BJ (cell line): ENCODE data around the gene NSFL1C. TPM values are rescaled to one million over a fixed set of nuclear protein-coding genes. Genes with fewer than 3 reads are reported as not detected.

Experiments used
- CTCF ChIA-PET: fragments of 350-600 bp; formaldehyde crosslinking; extraction: SDS; loops from one replicate; lab custom pipeline; 2021; ENCODE audit warnings: antibody characterized with exemption, inconsistent platforms; lab: Yijun Ruan, JAX
- POLR2A ChIA-PET: fragments of 300-600 bp; sonication (Branson Sonifier 250); formaldehyde crosslinking; extraction: SDS; loops from one replicate; lab custom pipeline; 2021; ENCODE audit warnings: antibody characterized with exemption; lab: Charles Lee
- DNase-seq: peaks from one replicate; pipeline ENCODE4 v3.0.0-alpha.2; 2011; ENCODE audit warnings: low read depth
- H3K27me3 ChIP-seq: 2 replicates; pipeline ENCODE4 v1.6.0; 2011; ENCODE audit warnings: low read length; ENCODE audit not compliant: control insufficient read depth, insufficient read depth
- H3K36me3 ChIP-seq: 2 replicates; pipeline ENCODE4 v1.5.1; 2011; ENCODE audit warnings: low read length; ENCODE audit not compliant: control insufficient read depth, insufficient read depth
- H3K4me3 ChIP-seq: 2 replicates; pipeline ENCODE4 v1.5.1; 2011; ENCODE audit warnings: low read depth, mild to moderate bottlenecking, control low read depth, low read length
- polyA plus RNA-seq: library from polyadenylated mRNA; depleted of rRNA; stranded (reverse); fragments of >200 nt; gene quantifications from 2 replicates; pipeline ENCODE4 v1.2.3, GENCODE V29; 2011
- TF ChIP-seq, protein P1 (sequence below): IDR thresholded peaks from 2 replicates; pipeline ENCODE4 v1.5.1; 2011; ENCODE audit warnings: low read depth, mild to moderate bottlenecking, control low read depth, inconsistent platforms, low read length, moderate library complexity; ENCODE audit not compliant: insufficient read depth

Gene NSFL1C
- polyA plus RNA-seq, 1 experiment = 27.7 TPM

DNA sequence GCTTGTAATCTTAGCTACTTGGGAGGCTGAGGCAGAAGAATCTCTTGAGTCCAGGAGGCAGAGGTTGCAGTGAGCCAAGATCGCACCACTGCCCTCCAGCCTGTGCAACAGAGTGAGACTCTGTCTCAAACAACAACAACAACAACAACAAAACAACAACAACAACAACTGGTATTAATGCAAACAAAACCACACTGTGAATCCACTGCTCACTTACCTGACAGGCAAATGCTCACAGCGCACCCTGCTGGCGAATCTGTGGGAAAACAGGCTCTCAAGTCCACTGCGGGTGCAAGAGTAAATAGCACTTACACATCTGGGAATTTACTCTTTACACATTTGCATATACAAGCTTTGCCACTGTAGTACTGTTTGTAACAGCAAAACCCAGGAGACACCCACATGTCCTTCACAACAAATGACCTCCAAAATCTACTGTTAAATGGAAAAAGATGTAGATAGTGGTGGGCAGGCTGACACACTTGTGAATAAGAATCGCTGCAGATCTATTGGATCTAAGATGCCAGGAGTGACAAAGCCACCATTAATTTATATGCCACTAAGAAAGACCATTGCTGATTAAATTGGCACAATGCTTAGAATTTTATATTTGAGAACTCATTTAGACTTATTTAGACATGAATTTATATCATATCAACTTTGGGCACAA, 29.3 kb downstream of the NSFL1C start:
- DNase-seq = no peak
- TF ChIP-seq, protein P1, sequence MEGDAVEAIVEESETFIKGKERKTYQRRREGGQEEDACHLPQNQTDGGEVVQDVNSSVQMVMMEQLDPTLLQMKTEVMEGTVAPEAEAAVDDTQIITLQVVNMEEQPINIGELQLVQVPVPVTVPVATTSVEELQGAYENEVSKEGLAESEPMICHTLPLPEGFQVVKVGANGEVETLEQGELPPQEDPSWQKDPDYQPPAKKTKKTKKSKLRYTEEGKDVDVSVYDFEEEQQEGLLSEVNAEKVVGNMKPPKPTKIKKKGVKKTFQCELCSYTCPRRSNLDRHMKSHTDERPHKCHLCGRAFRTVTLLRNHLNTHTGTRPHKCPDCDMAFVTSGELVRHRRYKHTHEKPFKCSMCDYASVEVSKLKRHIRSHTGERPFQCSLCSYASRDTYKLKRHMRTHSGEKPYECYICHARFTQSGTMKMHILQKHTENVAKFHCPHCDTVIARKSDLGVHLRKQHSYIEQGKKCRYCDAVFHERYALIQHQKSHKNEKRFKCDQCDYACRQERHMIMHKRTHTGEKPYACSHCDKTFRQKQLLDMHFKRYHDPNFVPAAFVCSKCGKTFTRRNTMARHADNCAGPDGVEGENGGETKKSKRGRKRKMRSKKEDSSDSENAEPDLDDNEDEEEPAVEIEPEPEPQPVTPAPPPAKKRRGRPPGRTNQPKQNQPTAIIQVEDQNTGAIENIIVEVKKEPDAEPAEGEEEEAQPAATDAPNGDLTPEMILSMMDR = peak; percentile 84
- ChIA-PET CTCF (interaction anchor here (0.6 to 5.1 kb wide), 35 partner anchors 10 to 335 kb away, joined by 3 to 66 read pairs (median 4); partner anchors contain the start of genes FKBP1A and SDCBP2), POLR2A (no interaction called here)
- Histone ChIP-seq H3K36me3 (peaks cover 5% of the 10 kb centered on the region; the same call in 1 of the 2 replicates), H3K27me3 (no peaks in the 10 kb centered on the region), H3K4me3 (no peak overlapping the region)

DNA sequence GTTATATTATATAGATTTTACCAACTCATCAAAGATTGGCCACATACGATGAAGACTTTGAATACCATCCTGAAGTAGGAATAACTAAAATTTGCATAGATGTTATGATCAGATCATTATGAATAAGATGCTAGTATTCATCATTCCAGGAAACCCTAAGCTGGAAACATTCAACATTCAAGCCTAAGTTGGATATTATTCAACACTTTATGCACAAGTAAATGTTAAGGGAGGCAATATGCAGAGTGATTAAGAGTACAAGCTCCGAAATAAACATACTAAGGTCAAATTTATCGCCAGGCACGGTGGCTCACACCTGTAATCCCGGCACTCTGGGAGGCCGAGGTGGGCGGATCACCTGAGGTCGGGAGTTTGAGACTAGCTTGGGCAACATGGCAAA, 30.4 kb downstream of the NSFL1C start:
- DNase-seq = no peak
- Histone ChIP-seq H3K36me3 (0 out of 2 replicates have a peak, but pooled peaks cover 1% of the 10 kb centered on the region), H3K4me3 (no peak overlapping the region), H3K27me3 (no peaks in the 10 kb centered on the region)
- ChIA-PET POLR2A (no interaction called here), CTCF (interaction anchor here (0.8 to 3.2 kb wide), 19 partner anchors 10 to 145 kb away, joined by 3 to 34 read pairs (median 7); no protein-coding TSS in a partner anchor)
- TF ChIP-seq, protein P1 = no peak

GRCh38 chr20:1435337-1435699, 31.3 kb downstream of the NSFL1C start:
- no peaks in the 10 kb centered on the region for H3K27me3 ChIP-seq
- ChIA-PET POLR2A (no interaction called here), CTCF (interaction anchor here (0.6 to 2.3 kb wide), 7 partner anchors 9 to 123 kb away, joined by 3 to 16 read pairs (median 6); no protein-coding TSS in a partner anchor)
- TF ChIP-seq, protein P1 = no peak
- H3K4me3 ChIP-seq = no peak overlapping the region
- no peaks in the 10 kb centered on the region for H3K36me3 ChIP-seq
- DNase-seq = no peak

GRCh38 chr20:1434571-1435336, 31.9 kb downstream of the NSFL1C start:
- CTCF ChIA-PET = interaction anchor here (0.6 to 2.3 kb wide), 7 partner anchors 10 to 310 kb away, joined by 3 to 16 read pairs (median 3); no protein-coding TSS in a partner anchor

More at GRCh38 chr20:1434571-1435336, 31.9 kb downstream of the NSFL1C start:
- POLR2A ChIA-PET = no interaction called here
- Histone ChIP-seq H3K4me3 (no peak overlapping the region), H3K36me3 (no peaks in the 10 kb centered on the region), H3K27me3 (no peaks in the 10 kb centered on the region)
- DNase-seq = no peak
- TF ChIP-seq, protein P1 = no peak
